22Rv1 (cell line): ENCODE data around the gene TM7SF2.

Experiments
- ZFX ChIP-seq: fragments of 450-650 bp; IDR thresholded peaks from 2 replicates; pipeline ENCODE4 v1.6.1; 2017; ENCODE audit warnings: antibody characterized with exemption, borderline replicate concordance
- TF ChIP-seq, protein P1 (sequence below): fragments of 450-650 bp; IDR thresholded peaks from 2 replicates; pipeline ENCODE4 v1.5.1; 2017; ENCODE audit warnings: mild to moderate bottlenecking

DNA sequence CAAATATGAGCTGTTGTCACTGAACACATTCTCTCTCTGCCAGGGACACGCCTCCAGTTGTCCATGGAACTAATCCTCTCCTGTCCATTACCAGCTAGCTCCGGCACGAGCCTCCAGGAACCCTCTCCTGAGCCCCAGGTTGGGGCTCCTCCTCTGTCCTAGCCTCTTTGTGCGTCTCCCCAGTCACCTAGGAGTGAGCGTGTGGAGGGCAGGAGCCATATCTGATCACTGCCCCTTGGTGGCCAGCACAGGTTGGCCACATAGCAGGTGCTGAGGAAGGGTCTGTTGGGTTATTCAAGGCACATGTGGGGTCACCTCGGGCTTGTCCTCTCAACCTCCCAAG is 20.2 kb downstream of the TM7SF2 start:
- TF ChIP-seq, protein P1, sequence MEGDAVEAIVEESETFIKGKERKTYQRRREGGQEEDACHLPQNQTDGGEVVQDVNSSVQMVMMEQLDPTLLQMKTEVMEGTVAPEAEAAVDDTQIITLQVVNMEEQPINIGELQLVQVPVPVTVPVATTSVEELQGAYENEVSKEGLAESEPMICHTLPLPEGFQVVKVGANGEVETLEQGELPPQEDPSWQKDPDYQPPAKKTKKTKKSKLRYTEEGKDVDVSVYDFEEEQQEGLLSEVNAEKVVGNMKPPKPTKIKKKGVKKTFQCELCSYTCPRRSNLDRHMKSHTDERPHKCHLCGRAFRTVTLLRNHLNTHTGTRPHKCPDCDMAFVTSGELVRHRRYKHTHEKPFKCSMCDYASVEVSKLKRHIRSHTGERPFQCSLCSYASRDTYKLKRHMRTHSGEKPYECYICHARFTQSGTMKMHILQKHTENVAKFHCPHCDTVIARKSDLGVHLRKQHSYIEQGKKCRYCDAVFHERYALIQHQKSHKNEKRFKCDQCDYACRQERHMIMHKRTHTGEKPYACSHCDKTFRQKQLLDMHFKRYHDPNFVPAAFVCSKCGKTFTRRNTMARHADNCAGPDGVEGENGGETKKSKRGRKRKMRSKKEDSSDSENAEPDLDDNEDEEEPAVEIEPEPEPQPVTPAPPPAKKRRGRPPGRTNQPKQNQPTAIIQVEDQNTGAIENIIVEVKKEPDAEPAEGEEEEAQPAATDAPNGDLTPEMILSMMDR = no peak
- TF ChIP-seq ZFX = no peak
